ENCODE data around the gene CCDC39.

CCDC39 gene

DNA sequence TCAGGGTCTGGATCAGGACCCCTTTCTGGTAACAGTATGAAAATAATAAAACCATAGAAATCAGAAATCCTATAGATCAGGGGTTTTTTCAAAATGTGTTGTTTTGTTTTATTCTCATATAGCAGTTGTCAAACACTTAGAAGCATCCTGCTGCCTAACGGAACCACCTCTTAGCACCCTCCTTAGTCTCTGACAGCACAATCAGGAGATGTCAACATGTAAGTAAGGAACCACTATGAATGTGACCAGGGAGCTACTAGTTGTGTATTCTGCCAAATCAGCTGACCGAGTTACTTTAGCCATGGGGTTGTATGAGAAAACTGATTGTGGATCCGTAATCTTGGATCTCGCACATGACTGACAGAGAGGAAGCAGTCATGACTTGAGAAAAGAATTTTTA is 22.2 kb downstream of the CCDC39 start:
- Histone ChIP-seq H3K36me3 (ENCODE audit: low read depth) (no peaks in the 10 kb centered on the region), H3K4me3 (ENCODE audit: severe bottlenecking) (no peak overlapping the region), H3K9me3 (ENCODE audit: severe bottlenecking) (no peaks in the 10 kb centered on the region), H3K27me3 (ENCODE audit: insufficient read depth, poor library complexity, severe bottlenecking) (no peaks in the 10 kb centered on the region), H3K4me1 (ENCODE audit: insufficient read depth, poor library complexity, severe bottlenecking) (no peaks in the 10 kb centered on the region), H3K27ac (ENCODE audit: poor library complexity, severe bottlenecking) (no peak overlapping the region)
- TF ChIP-seq, protein P1, sequence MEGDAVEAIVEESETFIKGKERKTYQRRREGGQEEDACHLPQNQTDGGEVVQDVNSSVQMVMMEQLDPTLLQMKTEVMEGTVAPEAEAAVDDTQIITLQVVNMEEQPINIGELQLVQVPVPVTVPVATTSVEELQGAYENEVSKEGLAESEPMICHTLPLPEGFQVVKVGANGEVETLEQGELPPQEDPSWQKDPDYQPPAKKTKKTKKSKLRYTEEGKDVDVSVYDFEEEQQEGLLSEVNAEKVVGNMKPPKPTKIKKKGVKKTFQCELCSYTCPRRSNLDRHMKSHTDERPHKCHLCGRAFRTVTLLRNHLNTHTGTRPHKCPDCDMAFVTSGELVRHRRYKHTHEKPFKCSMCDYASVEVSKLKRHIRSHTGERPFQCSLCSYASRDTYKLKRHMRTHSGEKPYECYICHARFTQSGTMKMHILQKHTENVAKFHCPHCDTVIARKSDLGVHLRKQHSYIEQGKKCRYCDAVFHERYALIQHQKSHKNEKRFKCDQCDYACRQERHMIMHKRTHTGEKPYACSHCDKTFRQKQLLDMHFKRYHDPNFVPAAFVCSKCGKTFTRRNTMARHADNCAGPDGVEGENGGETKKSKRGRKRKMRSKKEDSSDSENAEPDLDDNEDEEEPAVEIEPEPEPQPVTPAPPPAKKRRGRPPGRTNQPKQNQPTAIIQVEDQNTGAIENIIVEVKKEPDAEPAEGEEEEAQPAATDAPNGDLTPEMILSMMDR (IDR thresholded peaks at IDR 0.05; ENCODE audit: poor library complexity, severe bottlenecking) = no peak
- DNase-seq (ENCODE audit: low spot score) (no peak), ATAC-seq (ENCODE audit: low read depth) (no peak)

DNA sequence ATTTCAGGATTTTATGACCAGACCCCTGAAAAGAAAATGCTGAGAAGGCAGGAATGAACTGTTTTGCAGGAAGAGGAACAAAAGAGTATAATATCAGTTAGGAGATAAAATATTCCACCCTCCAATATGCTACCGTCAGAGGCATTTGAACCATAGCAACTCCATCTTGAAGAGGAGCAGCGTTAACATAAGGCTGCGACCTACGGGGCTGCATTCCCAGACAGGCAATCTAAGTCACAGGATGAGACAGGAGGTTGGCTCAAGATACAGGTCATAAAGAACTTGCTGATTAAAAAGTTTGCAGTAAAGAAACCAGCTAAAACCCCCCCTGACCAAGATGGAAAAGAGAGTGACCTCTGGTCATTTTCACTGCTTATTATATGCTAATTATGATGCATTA is 22.9 kb downstream of the CCDC39 start:
- no peaks in the 10 kb centered on the region for H3K27me3 ChIP-seq (ENCODE audit: insufficient read depth, poor library complexity, severe bottlenecking)
- ATAC-seq (ENCODE audit: low read depth) (no peak), DNase-seq (ENCODE audit: low spot score) (no peak)
- H3K4me3 ChIP-seq (ENCODE audit: severe bottlenecking) = no peak overlapping the region
- H3K36me3 ChIP-seq (ENCODE audit: low read depth) = no peaks in the 10 kb centered on the region
- no peak overlapping the region for H3K27ac ChIP-seq (ENCODE audit: poor library complexity, severe bottlenecking)
- H3K9me3 ChIP-seq (ENCODE audit: severe bottlenecking) = no peaks in the 10 kb centered on the region
- no peaks in the 10 kb centered on the region for H3K4me1 ChIP-seq (ENCODE audit: insufficient read depth, poor library complexity, severe bottlenecking)
- TF ChIP-seq, protein P1 (IDR thresholded peaks at IDR 0.05; ENCODE audit: poor library complexity, severe bottlenecking) = no peak

DNA sequence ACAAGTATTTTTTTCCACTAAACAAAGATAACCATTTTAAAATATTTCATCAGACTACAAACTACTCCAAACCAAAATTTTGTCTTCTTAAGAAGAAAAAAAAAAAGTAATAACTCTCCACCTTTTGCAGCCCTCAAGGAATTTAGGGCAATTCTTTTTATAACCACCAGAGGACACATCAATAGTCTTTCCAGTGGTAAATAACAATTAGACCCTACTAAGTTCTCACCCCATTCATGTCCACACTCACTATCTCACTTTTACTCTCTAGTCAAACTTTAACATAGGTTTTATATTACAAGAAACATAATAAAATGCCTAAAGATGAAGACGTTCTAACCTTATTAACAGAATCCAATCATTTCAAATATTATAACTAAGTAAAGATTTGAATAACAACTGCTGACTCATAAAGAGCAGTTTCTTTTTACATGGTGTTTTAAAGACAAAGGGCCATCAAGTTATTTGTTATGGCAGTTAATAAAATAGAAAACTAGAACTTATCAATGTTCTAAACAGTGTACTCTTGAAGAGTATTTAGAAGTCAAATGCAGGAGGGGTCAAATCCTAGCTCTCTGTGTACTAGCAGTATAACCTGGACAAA is 33.0 kb downstream of the CCDC39 start:
- Histone ChIP-seq H3K9me3 (ENCODE audit: severe bottlenecking) (no peaks in the 10 kb centered on the region), H3K27ac (ENCODE audit: poor library complexity, severe bottlenecking) (no peak overlapping the region), H3K36me3 (ENCODE audit: low read depth) (no peaks in the 10 kb centered on the region; the same call in 1 of the 2 replicates), H3K27me3 (ENCODE audit: insufficient read depth, poor library complexity, severe bottlenecking) (peaks cover 3% of the 10 kb centered on the region), H3K4me3 (ENCODE audit: severe bottlenecking) (no peak overlapping the region), H3K4me1 (ENCODE audit: insufficient read depth, poor library complexity, severe bottlenecking) (no peaks in the 10 kb centered on the region)
- TF ChIP-seq, protein P1 (IDR thresholded peaks at IDR 0.05; ENCODE audit: poor library complexity, severe bottlenecking) = peak; percentile 47
- no peak for ATAC-seq (ENCODE audit: low read depth)
- no peak for DNase-seq (ENCODE audit: low spot score)

DNA sequence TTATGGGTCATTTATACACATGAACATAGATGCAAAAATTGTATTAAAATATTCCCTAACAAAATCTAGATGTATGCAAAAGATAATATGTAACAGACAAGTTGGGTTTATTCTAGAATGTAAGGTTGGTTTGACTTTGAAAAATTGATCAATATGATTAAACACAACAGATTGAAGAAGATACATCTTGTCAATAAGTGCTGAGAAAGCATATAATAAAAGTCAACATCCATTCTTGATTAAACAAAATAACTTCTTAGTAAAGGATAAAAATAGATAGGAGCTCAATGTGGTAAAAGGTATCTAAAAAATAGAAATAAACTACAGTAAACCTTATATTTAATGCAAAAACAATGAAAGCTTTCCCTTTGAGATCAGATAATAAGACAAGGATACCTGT is 38.3 kb downstream of the CCDC39 start:
- Histone ChIP-seq H3K27ac (ENCODE audit: poor library complexity, severe bottlenecking) (no peak overlapping the region), H3K27me3 (ENCODE audit: insufficient read depth, poor library complexity, severe bottlenecking) (peaks cover 3% of the 10 kb centered on the region), H3K9me3 (ENCODE audit: severe bottlenecking) (no peaks in the 10 kb centered on the region), H3K4me1 (ENCODE audit: insufficient read depth, poor library complexity, severe bottlenecking) (no peaks in the 10 kb centered on the region), H3K4me3 (ENCODE audit: severe bottlenecking) (no peak overlapping the region), H3K36me3 (ENCODE audit: low read depth) (no peaks in the 10 kb centered on the region; the same call in 1 of the 2 replicates)
- TF ChIP-seq, protein P1 (IDR thresholded peaks at IDR 0.05; ENCODE audit: poor library complexity, severe bottlenecking) = no peak
- DNase-seq (ENCODE audit: low spot score) = no peak
- ATAC-seq (ENCODE audit: low read depth) = no peak

DNA sequence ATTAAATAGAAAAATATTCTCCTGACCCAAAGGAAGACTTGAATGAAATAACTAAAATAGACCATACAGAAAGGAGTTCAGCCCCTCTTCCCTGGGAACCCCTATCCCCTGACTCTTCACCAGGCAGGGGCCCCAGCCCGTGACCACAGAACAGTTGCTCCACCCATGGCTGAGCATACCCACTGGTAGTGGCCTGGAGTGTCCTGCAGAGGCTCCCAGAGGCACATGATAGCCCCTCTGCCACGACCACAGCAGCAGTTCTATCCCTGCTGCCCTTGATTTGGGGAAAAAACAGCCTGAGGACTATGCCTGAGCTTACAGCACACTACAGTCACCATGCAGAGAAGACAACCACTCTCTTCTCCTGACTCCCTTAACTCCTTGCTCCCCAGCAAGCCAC is 45.6 kb downstream of the CCDC39 start:
- DNase-seq (ENCODE audit: low spot score) = no peak
- peak; percentile 46; the same call in 1 of the 3 replicates for ATAC-seq (ENCODE audit: low read depth)
- Histone ChIP-seq H3K27me3 (ENCODE audit: insufficient read depth, poor library complexity, severe bottlenecking) (no peaks in the 10 kb centered on the region), H3K9me3 (ENCODE audit: severe bottlenecking) (no peaks in the 10 kb centered on the region), H3K36me3 (ENCODE audit: low read depth) (no peaks in the 10 kb centered on the region), H3K4me1 (ENCODE audit: insufficient read depth, poor library complexity, severe bottlenecking) (no peaks in the 10 kb centered on the region), H3K27ac (ENCODE audit: poor library complexity, severe bottlenecking) (no peak overlapping the region), H3K4me3 (ENCODE audit: severe bottlenecking) (no peak overlapping the region)
- TF ChIP-seq, protein P1 (IDR thresholded peaks at IDR 0.05; ENCODE audit: poor library complexity, severe bottlenecking) = no peak
